DMS114 treated with DMSO at 0.1 percent for 48 hours (cell line): ENCODE measurements around the gene CACNA1C.

Experiments used
- DNase-seq: peaks from one replicate; lab custom pipeline; 2025; ENCODE audit not compliant: unreplicated experiment; lab: John Stamatoyannopoulos, UW

Gene CACNA1C

GRCh38 chr12:2382370-2383155 lies 329.8 kb downstream of the CACNA1C start:
- DNase-seq, result peak; percentile 18

GRCh38 chr12:2383325-2384028 lies 330.7 kb downstream of the CACNA1C start:
- no peak for DNase-seq

DNA sequence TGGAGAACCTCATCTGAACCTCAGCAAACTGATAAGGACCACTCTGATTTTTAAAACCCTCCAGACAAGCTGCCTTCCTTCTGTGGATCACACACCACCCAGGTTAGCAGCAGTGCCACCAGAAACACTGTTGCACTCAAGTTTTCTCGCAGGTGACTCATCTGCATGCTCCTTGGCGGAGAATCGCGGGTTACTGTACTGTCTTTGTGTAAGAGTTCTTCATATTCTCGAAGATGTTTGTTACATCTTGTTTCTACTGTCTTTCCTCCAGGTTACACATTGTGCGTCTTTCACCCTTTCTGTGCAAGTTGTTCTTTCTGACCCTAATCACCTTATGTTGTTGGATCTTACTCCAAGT lies 331.2 kb downstream of the CACNA1C start:
- no peak for DNase-seq

GRCh38 chr12:2384533-2385351 lies 332.0 kb downstream of the CACNA1C start:
- no peak for DNase-seq

DNA sequence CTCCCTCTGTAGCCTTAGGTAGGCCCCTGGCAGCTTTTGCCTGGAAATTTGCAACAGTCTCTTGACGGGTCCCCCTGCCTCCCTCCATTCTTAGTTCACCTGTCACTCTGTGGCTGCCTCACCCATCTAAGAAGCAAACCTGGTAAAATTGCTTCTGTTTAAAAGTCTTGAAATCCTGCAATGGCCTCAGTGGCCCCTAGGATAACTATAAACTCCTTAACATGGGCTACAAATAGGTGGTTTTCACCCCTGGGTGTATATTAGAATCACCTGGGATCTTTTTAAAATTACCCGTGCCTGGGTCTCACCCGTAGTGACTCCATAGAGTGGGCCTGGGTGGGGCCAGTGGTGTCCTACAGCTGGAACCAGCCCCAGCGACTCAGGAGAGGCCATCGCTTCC lies 332.7 kb downstream of the CACNA1C start:
- DNase-seq, result no peak

- no peak for DNase-seq
These were observed 333.8 kb downstream of the CACNA1C start for GRCh38 chr12:2386566-2386965.

GRCh38 chr12:2387103-2387834 lies 334.5 kb downstream of the CACNA1C start:
- DNase-seq, result no peak

GRCh38 chr12:2389079-2389790 lies 336.4 kb downstream of the CACNA1C start:
- no peak for DNase-seq

DNA sequence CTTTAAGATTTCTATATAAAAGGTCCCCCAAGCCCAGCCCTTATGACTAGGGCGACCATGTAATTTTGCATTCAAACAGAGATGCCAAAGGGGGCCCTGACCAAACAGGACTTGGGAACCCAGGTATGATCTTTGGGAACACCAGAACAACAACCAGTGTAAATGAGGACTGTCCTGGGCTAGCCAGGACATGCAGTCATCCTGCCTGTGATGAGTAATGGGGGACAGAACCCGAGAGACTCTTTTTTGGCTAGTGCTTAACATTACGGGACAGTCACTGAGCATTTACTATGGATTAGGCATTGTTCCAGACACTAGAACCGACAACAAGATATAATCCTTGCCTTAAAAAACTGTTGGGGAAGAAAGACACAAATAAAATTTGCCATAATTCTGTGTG lies 337.3 kb downstream of the CACNA1C start:
- no peak for DNase-seq

DNA sequence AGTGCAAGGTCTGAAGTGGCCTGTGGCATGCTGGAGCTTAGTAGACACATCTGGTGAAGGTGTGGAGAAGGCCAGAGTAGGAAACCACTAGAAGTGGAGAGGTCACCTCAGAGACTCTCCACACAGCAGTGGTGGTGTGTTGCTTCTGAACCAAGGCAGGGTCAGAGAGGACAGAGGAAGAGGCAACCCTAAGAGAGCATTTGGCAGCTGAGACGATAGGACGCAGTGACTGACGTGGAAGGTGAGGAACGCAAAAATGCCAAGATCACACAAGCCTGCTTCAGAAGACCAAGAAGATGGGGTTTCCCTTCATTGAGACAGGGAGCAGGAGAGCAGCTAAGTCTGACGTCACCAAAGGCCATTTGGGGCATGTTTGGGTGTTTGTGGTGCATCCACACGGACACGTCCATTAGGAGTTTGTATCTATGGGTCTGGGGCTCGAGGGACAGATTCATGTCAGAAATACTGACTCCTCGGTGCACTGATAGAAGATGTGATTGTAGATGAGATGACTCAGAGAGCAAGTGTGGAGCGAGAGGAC lies 338.1 kb downstream of the CACNA1C start:
- DNase-seq, result no peak

DNA sequence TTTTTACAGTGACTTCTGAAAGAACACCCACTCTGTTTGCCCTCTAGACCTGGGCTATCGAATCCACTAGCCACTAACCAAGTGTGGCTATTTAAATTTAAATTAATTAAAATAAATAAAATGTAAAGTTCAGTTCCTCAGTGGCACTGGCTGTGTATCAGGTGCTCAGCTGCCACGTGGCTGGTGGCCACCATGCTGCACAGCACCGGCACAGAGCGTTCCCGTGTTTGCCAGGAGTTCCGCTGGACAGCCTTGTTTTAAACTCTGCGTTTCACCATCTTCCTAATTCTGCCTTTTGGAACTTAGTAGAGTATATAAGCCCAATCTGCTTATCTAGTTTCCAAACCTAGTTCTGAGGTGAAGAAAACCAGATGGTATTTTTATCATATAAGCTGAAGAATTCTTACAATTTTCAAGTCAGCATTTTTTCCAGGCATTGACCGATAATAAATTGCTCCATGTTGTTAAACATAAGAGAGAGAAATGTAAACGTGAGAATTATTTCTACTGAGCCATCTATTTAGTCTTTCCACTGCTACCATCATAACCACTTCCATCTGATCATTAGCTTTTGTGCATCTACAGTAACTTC lies 339.0 kb downstream of the CACNA1C start:
- no peak for DNase-seq

DNA sequence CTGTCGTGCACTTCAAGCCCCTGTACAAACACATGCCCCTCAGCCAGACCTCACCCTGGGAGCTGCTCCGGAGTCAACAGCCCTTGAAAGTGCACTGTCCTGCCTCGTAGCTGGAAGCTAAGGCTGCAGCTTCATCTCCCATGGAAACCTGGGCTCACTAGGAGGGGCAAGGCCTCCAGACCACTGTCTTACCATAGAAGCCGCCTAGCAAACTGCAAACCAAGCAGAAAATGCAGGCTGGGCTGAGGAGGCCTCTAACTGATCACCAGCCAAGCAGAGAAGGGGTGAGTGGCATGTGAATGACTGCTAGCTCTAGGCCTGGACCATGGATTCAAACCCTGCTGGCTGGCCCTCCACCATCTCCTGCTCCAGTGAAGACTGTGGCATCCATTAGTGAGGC lies 340.2 kb downstream of the CACNA1C start:
- no peak for DNase-seq

- DNase-seq, result no peak
These were observed 341.2 kb downstream of the CACNA1C start for GRCh38 chr12:2393996-2394395.

DNA sequence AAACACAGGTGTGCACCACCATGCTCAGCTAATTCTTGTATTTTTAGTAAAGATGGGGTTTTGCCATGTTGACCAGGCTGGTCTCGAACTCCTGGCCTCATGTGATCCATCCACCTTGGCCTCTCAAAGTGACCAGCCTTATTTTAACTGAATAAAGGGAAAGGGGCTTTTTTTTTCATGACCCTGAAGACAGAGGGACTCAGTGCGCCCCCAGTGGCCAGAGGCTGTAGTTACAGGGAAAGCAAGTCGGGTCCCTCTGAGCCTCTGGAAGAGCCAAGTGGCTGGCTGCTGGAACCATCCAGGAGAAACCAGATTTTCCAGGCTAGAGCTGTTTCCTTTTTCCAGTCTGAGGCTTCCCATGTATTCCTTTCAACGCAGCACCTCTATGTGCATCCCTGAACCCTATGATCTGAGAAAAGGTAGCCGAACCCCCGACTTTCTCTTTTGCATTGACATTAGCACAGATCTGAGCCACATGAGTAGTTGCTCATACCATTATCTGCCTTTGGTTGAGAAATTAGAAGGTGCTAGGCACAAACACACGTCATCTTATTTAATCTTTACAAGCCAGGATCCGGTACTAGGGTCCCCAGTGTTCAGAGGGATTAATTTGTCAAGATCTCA lies 342.7 kb downstream of the CACNA1C start:
- DNase-seq, result peak; percentile 4

GRCh38 chr12:2396448-2396871 lies 343.7 kb downstream of the CACNA1C start:
- DNase-seq, result no peak

- DNase-seq, result no peak
These were observed 344.7 kb downstream of the CACNA1C start for GRCh38 chr12:2397356-2398045.

DNA sequence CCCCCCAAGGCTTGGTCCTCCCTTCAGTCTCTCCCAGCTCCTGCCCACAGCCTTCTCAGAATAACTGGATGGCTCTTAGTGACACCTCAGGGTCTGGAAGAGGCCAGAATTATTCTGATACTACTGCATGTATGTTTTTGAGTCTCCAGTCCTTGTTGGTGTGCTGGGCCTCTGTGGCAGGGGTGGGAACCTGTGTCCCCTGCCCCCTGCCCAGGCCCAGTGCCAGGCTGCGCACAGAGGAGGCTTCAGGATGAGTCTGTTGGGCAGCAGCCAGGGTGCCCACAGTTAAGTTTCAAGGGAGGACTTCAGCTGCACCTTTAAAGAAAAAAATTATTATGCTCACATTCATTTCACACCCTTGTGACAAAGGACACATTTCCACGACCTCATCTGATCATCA lies 348.3 kb downstream of the CACNA1C start:
- no peak for DNase-seq

GRCh38 chr12:2402073-2402579 lies 349.3 kb downstream of the CACNA1C start:
- no peak for DNase-seq
